Endothelial cell of umbilical vein (primary cell): ENCODE results near the gene COX14.
"Not testable (repeated sequence)": the region's sequence is repeated elsewhere in the genome, so short reads cannot be mapped to it uniquely, and the experiment has no call there.

ENCODE experiments used
- POLR2A ChIP-seq: IDR thresholded peaks from 2 replicates; pipeline ENCODE4 v1.6.1; 2012; ENCODE audit warnings: low read depth, mild to moderate bottlenecking, control low read depth, low read length
- TF ChIP-seq, protein P1 (sequence below), 2 donors: IDR thresholded peaks; 1 replicate in 1 of 2; 2 replicates in 1 of 2; pipeline ENCODE4 v1.5.1; 2011; ENCODE audit warnings: low read length in 2 of 2, mild to moderate bottlenecking in 2 of 2, moderate library complexity in 2 of 2, control low read depth in 1 of 2, inconsistent platforms in 1 of 2, low read depth in 1 of 2; ENCODE audit not compliant: insufficient read depth in 1 of 2; ENCODE audit errors: extremely low read depth in 1 of 2

GRCh38 chr12:50154947-50155346 lies 42.9 kb downstream of the COX14 start:
- not testable (repeated sequence) for TF ChIP-seq POLR2A
- TF ChIP-seq, protein P1, sequence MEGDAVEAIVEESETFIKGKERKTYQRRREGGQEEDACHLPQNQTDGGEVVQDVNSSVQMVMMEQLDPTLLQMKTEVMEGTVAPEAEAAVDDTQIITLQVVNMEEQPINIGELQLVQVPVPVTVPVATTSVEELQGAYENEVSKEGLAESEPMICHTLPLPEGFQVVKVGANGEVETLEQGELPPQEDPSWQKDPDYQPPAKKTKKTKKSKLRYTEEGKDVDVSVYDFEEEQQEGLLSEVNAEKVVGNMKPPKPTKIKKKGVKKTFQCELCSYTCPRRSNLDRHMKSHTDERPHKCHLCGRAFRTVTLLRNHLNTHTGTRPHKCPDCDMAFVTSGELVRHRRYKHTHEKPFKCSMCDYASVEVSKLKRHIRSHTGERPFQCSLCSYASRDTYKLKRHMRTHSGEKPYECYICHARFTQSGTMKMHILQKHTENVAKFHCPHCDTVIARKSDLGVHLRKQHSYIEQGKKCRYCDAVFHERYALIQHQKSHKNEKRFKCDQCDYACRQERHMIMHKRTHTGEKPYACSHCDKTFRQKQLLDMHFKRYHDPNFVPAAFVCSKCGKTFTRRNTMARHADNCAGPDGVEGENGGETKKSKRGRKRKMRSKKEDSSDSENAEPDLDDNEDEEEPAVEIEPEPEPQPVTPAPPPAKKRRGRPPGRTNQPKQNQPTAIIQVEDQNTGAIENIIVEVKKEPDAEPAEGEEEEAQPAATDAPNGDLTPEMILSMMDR (IDR thresholded peaks at IDR 0.05; ENCODE audit: extremely low read depth in 1 of 2, insufficient read depth in 1 of 2, low read depth in 1 of 2, low read length in 2 of 2): not testable (repeated sequence)
